ENCODE data around the gene TAF11. TPM values are rescaled to one million over a fixed set of nuclear protein-coding genes. Genes with fewer than 3 reads are reported as not detected.

TAF11 gene
- total RNA-seq, 2 donors from 2014 or later, result 44.7 to 50.4 TPM

DNA sequence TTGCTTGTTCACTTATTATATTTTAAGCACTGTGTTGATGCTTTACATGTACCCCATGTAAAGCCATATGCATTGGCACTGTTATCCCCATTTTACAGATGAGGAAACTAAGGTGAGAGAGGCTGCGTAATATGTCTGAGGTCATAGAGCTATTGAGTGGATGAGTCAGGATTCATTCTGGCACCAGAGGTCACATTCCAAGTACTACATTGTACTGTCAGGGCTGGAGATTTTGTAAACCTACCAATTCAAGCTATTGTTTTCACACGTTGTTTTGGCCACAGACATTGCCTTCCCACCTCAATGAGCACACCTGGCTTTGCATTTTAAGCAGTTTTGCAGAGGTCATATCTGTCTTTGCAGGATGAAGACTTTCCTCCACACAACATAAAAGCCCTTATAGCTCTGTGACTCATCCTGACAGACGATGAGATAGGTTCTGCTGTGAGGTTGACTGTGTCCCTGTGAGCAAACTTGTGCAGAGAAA lies 34.4 kb upstream of the TAF11 start:
- Histone ChIP-seq H3K4me1 (ENCODE audit: control insufficient read depth, insufficient read depth, low read length) (peaks cover 2% of the 10 kb centered on the region), H3K9ac (ENCODE audit: extremely low read depth, low read length, poor library complexity, severe bottlenecking) (no peak overlapping the region), H3K4me3 (ENCODE audit: low read length) (no peak overlapping the region), H3K36me3 (ENCODE audit: control insufficient read depth, insufficient read depth, low read length) (peaks cover 9% of the 10 kb centered on the region), H3K27ac (ENCODE audit: low read depth, low read length) (no peak overlapping the region), H3K9me3 (ENCODE audit: control insufficient read depth, low read length) (no peaks in the 10 kb centered on the region), H3K27me3 (ENCODE audit: control insufficient read depth, insufficient read depth, low read length, poor library complexity, severe bottlenecking) (no peaks in the 10 kb centered on the region)
- Mint-ChIP-seq H3K9me3 (no peaks in the 10 kb centered on the region), H3K27ac (no peak overlapping the region), H3K27me3 (ENCODE audit: insufficient read depth) (no peaks in the 10 kb centered on the region), H3K36me3 (ENCODE audit: low read depth) (peaks cover 14% of the 10 kb centered on the region), H3K4me3 (no peak overlapping the region), H3K4me1 (peaks cover 9% of the 10 kb centered on the region)
- WGBS, 2 experiments (ENCODE audit: insufficient coverage in 1 of 2, insufficient read length in 1 of 2), result 72 to 85% methylated on average over 2 to 3 of the region's 3 CpGs
- DNase-seq, result no peak
- TF ChIP-seq, protein P1, sequence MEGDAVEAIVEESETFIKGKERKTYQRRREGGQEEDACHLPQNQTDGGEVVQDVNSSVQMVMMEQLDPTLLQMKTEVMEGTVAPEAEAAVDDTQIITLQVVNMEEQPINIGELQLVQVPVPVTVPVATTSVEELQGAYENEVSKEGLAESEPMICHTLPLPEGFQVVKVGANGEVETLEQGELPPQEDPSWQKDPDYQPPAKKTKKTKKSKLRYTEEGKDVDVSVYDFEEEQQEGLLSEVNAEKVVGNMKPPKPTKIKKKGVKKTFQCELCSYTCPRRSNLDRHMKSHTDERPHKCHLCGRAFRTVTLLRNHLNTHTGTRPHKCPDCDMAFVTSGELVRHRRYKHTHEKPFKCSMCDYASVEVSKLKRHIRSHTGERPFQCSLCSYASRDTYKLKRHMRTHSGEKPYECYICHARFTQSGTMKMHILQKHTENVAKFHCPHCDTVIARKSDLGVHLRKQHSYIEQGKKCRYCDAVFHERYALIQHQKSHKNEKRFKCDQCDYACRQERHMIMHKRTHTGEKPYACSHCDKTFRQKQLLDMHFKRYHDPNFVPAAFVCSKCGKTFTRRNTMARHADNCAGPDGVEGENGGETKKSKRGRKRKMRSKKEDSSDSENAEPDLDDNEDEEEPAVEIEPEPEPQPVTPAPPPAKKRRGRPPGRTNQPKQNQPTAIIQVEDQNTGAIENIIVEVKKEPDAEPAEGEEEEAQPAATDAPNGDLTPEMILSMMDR (conservative IDR thresholded peaks at IDR 0.05), result no peak

DNA sequence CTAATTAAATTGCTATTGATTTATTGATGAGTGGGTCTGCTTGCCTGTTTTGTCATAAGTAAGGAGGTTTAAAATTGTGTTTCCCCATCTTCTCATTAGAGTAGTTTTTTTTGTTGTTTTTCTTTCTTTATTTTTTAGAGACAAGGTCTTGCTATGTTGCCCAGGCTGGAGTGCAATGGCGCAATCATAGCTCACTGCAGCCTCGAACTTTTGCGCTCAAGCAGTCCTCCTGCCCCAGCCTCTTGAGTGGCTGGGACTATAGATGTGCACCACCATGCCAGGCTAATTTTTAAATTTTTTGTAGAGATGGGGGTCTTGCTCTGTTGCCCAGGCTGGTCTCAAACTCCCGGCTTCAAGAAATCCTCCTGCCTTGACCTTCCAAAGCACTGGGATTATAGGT lies 32.3 kb upstream of the TAF11 start:
- H3K4me3 ChIP-seq (ENCODE audit: low read length), result no peak overlapping the region
- 80 to 94% methylated on average over 4 of the region's 4 CpGs for WGBS, 2 experiments (ENCODE audit: insufficient coverage in 1 of 2, insufficient read length in 1 of 2)
- no peak overlapping the region for H3K9ac ChIP-seq (ENCODE audit: extremely low read depth, low read length, poor library complexity, severe bottlenecking)
- TF ChIP-seq, protein P1 (conservative IDR thresholded peaks at IDR 0.05), result no peak
- no peak overlapping the region for H3K4me3 Mint-ChIP-seq
- no peak for DNase-seq
- H3K9me3 Mint-ChIP-seq, result no peaks in the 10 kb centered on the region
- H3K27me3 ChIP-seq (ENCODE audit: control insufficient read depth, insufficient read depth, low read length, poor library complexity, severe bottlenecking), result no peaks in the 10 kb centered on the region
- no peaks in the 10 kb centered on the region for H3K4me1 ChIP-seq (ENCODE audit: control insufficient read depth, insufficient read depth, low read length)
- H3K4me1 Mint-ChIP-seq, result peaks cover under 1% of the 10 kb centered on the region
- no peak overlapping the region for H3K27ac Mint-ChIP-seq
- no peaks in the 10 kb centered on the region for H3K9me3 ChIP-seq (ENCODE audit: control insufficient read depth, low read length)
- H3K36me3 ChIP-seq (ENCODE audit: control insufficient read depth, insufficient read depth, low read length), result peaks cover 9% of the 10 kb centered on the region
- no peaks in the 10 kb centered on the region for H3K27me3 Mint-ChIP-seq (ENCODE audit: insufficient read depth)
- H3K36me3 Mint-ChIP-seq (ENCODE audit: low read depth), result peaks cover 15% of the 10 kb centered on the region
- H3K27ac ChIP-seq (ENCODE audit: low read depth, low read length), result no peak overlapping the region

DNA sequence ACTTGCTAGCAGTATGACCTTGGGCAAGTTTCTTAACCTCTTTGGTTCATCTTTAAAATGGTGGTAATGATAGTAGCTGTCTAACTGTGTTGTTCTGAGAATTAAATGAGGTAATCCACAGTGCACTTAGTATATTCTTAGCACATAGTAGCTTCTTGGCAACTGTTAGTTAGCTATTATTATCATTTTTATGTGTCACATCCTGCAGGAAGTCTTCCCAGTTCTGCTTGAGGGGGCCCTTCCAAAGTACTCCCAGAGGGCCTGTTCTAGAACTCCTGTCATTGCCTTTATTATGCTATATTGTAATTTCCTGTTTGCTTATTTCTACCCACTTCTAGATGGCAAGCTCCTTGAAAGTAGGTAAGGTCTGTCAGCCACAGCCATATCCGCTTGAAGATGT lies 31.8 kb upstream of the TAF11 start:
- Mint-ChIP-seq H3K36me3 (ENCODE audit: low read depth) (peaks cover 17% of the 10 kb centered on the region), H3K4me1 (no peaks in the 10 kb centered on the region), H3K27me3 (ENCODE audit: insufficient read depth) (no peaks in the 10 kb centered on the region), H3K9me3 (no peaks in the 10 kb centered on the region), H3K27ac (no peak overlapping the region), H3K4me3 (no peak overlapping the region)
- no peak overlapping the region for H3K27ac ChIP-seq (ENCODE audit: low read depth, low read length)
- H3K9ac ChIP-seq (ENCODE audit: extremely low read depth, low read length, poor library complexity, severe bottlenecking), result no peak overlapping the region
- no peak for DNase-seq
- whole genome bisulfite sequencing, 2 experiments (ENCODE audit: insufficient coverage in 1 of 2, insufficient read length in 1 of 2), result 88% methylated on average over 1 of the region's 1 CpG; no CpG with 5 or more reads in 1 of the 2 experiments
- no peaks in the 10 kb centered on the region for H3K27me3 ChIP-seq (ENCODE audit: control insufficient read depth, insufficient read depth, low read length, poor library complexity, severe bottlenecking)
- TF ChIP-seq, protein P1 (conservative IDR thresholded peaks at IDR 0.05), result no peak
- no peaks in the 10 kb centered on the region for H3K9me3 ChIP-seq (ENCODE audit: control insufficient read depth, low read length)
- no peaks in the 10 kb centered on the region for H3K4me1 ChIP-seq (ENCODE audit: control insufficient read depth, insufficient read depth, low read length)
- peaks cover 9% of the 10 kb centered on the region for H3K36me3 ChIP-seq (ENCODE audit: control insufficient read depth, insufficient read depth, low read length)
- no peak overlapping the region for H3K4me3 ChIP-seq (ENCODE audit: low read length)
